Trophoblast cell (in vitro differentiated cells and primary cell): Measurements from ENCODE around the gene AGPAT1.
A peak's percentile ranks its signal among the peaks of the same experiment; 100 is the strongest.
"Not testable (repeated sequence)": the region's sequence is repeated elsewhere in the genome, so short reads cannot be mapped to it uniquely, and the experiment has no call there.

ENCODE experiments used
- DNase-seq, 2 donors: peaks; one replicate each; pipeline ENCODE4 v3.0.0-alpha.2; 2016
- H2AFZ ChIP-seq: 2 replicates; pipeline ENCODE4 v1.6.1; 2013; ENCODE audit warnings: low read length, moderate library complexity, mild to moderate bottlenecking; ENCODE audit not compliant: insufficient read depth, poor library complexity
- H2AK5ac ChIP-seq: 2 replicates; pipeline ENCODE4 v1.6.1; 2013; ENCODE audit warnings: mild to moderate bottlenecking, low read length
- H2BK120ac ChIP-seq: 2 replicates; pipeline ENCODE4 v1.6.1; 2013; ENCODE audit warnings: low read length, mild to moderate bottlenecking, moderate library complexity; ENCODE audit not compliant: insufficient read depth, poor library complexity
- H2BK12ac ChIP-seq: 2 replicates; pipeline ENCODE4 v1.6.1; 2013; ENCODE audit warnings: mild to moderate bottlenecking, low read length, moderate library complexity
- H2BK5ac ChIP-seq: 2 replicates; pipeline ENCODE4 v1.6.1; 2013; ENCODE audit warnings: low read length, low read depth, moderate library complexity, mild to moderate bottlenecking; ENCODE audit not compliant: poor library complexity
- H3K14ac ChIP-seq: 2 replicates; pipeline ENCODE4 v1.6.1; 2013; ENCODE audit warnings: mild to moderate bottlenecking, low read length
- H3K18ac ChIP-seq: 2 replicates; pipeline ENCODE4 v1.6.1; 2013; ENCODE audit warnings: mild to moderate bottlenecking, low read length
- H3K23ac ChIP-seq: 2 replicates; pipeline ENCODE4 v1.6.1; 2013; ENCODE audit warnings: low read length
- H3K27ac ChIP-seq: 2 replicates; pipeline ENCODE4 v1.5.1; 2013; ENCODE audit warnings: low read depth, mild to moderate bottlenecking, inconsistent platforms, low read length, moderate library complexity
- H3K27me3 ChIP-seq: 2 replicates; pipeline ENCODE4 v1.6.1; 2013; ENCODE audit warnings: inconsistent platforms, mild to moderate bottlenecking, low read length, moderate library complexity; ENCODE audit not compliant: insufficient read depth
- H3K36me3 ChIP-seq, 2 experiments: 1 replicate in 1 of 2; 2 replicates in 1 of 2; pipeline ENCODE4 v1.6.1; 2013; ENCODE audit warnings: low read length in 2 of 2, mild to moderate bottlenecking in 2 of 2, moderate library complexity in 1 of 2; ENCODE audit not compliant: insufficient read depth in 2 of 2, control insufficient read depth in 1 of 2
- H3K4ac ChIP-seq: 2 replicates; pipeline ENCODE4 v1.6.1; 2013; ENCODE audit warnings: low read depth, mild to moderate bottlenecking, low read length, moderate library complexity
- H3K4me1 ChIP-seq, 2 experiments: 1 replicate in 1 of 2; 2 replicates in 1 of 2; pipeline ENCODE4 v1.6.1; 2013; ENCODE audit warnings: low read length in 2 of 2, mild to moderate bottlenecking in 2 of 2, moderate library complexity in 1 of 2; ENCODE audit not compliant: insufficient read depth in 2 of 2, control insufficient read depth in 1 of 2
- H3K4me2 ChIP-seq: 2 replicates; pipeline ENCODE4 v1.6.1; 2013; ENCODE audit warnings: inconsistent platforms, mild to moderate bottlenecking, low read length, moderate library complexity
- H3K4me3 ChIP-seq: 2 replicates; pipeline ENCODE4 v1.5.1; 2013; ENCODE audit warnings: mild to moderate bottlenecking, low read depth, low read length, inconsistent platforms
- H3K79me1 ChIP-seq: one replicate; pipeline ENCODE4 v1.6.1; 2013; ENCODE audit warnings: low read length
- H3K79me2 ChIP-seq: 2 replicates; pipeline ENCODE4 v1.6.1; 2013; ENCODE audit warnings: low read length, mild to moderate bottlenecking; ENCODE audit not compliant: control insufficient read depth, insufficient read depth, poor library complexity
- H3K9ac ChIP-seq: 2 replicates; pipeline ENCODE4 v1.6.1; 2013; ENCODE audit warnings: mild to moderate bottlenecking, low read length
- H3K9me3 ChIP-seq: 2 replicates; pipeline ENCODE4 v1.6.1; 2013; ENCODE audit warnings: low read depth, mild to moderate bottlenecking, control low read depth, inconsistent platforms, low read length; ENCODE audit not compliant: insufficient read depth
- H4K12ac ChIP-seq: 2 replicates; pipeline ENCODE4 v1.6.1; 2013; ENCODE audit warnings: low read depth, mild to moderate bottlenecking, low read length, moderate library complexity
- H4K8ac ChIP-seq: 2 replicates; pipeline ENCODE4 v1.6.1; 2013; ENCODE audit warnings: low read depth, mild to moderate bottlenecking, low read length, moderate library complexity
- H4K91ac ChIP-seq: one replicate; pipeline ENCODE4 v1.6.1; 2013; ENCODE audit warnings: low read depth, mild to moderate bottlenecking, low read length, moderate library complexity
- WGBS: extraction: QIAGEN DNeasy Blood & Tissue Kit; methylation state at CpG from one replicate; pipeline ENCODE4 v1.1.7; 2013; ENCODE audit warnings: missing lambda C conversion rate; ENCODE audit not compliant: insufficient read length, insufficient coverage; ENCODE audit errors: extremely low coverage; 5-methylcytosine and 5-hydroxymethylcytosine counted together

The AGPAT1 gene

DNA sequence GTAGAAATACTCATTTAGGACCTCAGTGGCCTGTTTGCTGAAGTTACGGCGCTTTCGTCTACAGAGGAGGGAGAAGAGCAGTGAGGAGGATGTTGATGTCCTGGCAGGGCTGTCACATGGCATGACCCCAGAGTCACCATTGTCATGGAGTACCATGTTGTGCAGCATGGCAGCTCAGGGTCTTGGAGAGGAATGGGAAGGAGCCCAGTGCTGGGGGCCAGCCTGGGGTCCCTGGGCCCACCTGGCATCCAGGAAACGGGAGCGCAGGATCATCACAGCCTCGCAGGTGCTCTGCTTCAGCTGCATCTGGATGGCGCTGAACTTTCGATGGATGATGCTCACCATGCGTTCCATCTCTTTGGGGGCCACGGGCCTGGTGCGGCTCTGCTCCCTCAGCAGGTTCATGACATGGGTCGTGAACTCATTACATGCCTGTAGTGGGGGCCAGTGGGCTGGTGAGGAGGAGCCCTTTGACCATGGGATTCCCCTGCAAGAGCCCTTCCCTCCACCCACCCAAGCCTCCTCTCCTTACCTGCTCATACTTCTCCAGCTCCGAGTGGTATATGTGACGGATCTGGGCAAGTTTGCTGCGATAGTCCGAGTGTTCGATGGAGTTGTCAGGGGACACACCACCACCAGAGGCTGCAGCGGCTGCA lies 12.0 kb upstream of the AGPAT1 start:
- not testable (repeated sequence) for H3K23ac ChIP-seq, DNase-seq, H3K27me3 ChIP-seq, H4K91ac ChIP-seq, H3K4ac ChIP-seq, H3K14ac ChIP-seq, H3K9ac ChIP-seq, H2BK12ac ChIP-seq, H3K4me3 ChIP-seq, H2AK5ac ChIP-seq, H2BK5ac ChIP-seq, H3K4me2 ChIP-seq, H3K18ac ChIP-seq, H3K9me3 ChIP-seq, H2BK120ac ChIP-seq, H4K8ac ChIP-seq, H3K27ac ChIP-seq, H2AFZ ChIP-seq
- peak overlapping the region; percentile 10 for H4K12ac ChIP-seq
- H3K4me1 ChIP-seq = peaks cover 10 to 28% of the 10 kb centered on the region in 2 experiments
- H3K79me1 ChIP-seq = peaks cover 18% of the 10 kb centered on the region
- peaks cover 11% of the 10 kb centered on the region for H3K79me2 ChIP-seq
- whole genome bisulfite sequencing = no CpG with 5 or more reads among the region's 18 CpGs
- peaks cover 31 to 32% of the 10 kb centered on the region in 2 experiments for H3K36me3 ChIP-seq

DNA sequence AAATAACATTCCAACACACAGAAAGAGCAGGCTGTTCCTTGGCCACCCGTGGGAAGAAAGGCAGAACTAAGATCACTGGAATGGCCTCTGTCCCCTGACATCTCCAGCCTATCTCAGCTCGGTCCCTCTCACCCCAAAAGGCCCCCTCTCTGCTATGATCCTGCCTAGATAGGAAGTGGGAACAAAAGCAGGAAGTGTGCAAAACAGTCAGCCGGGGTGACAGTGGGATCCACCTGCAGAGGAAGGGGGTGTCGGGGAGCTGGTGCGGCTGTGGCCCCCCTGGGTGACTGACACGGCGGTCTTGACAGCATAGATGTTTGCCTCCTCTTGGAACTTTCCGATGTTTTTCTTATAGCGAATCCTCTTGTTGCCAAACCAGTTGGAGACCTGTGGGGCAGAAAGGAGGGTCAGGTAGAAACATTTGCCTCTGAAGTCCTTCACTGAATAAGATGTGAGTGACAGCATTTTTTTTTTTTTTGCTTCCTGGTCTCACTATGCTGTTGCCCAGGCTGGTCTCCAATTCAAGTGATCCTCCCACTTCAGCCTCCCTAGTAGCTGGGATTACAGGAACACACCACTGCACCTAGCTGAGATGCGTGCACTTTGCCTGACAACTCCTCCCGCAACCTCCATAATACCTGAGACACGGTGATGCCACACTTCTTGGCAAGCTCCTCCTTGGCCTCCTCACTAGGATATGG lies 11.3 kb upstream of the AGPAT1 start:
- Histone ChIP-seq H4K12ac (no peak overlapping the region), H3K9me3 (no peaks in the 10 kb centered on the region), H2BK120ac (no peak overlapping the region), H3K4me1 (peaks cover 4 to 22% of the 10 kb centered on the region in 2 experiments), H3K9ac (no peak overlapping the region), H3K4ac (no peak overlapping the region), H3K14ac (no peak overlapping the region), H3K79me2 (peaks cover 11% of the 10 kb centered on the region), H3K4me2 (no peak overlapping the region), H3K79me1 (peaks cover 11% of the 10 kb centered on the region), H2AFZ (no peak overlapping the region), H2BK12ac (no peak overlapping the region), H3K36me3 (peaks cover 37 to 38% of the 10 kb centered on the region in 2 experiments), H3K27ac (no peak overlapping the region), H2AK5ac (no peak overlapping the region), H3K18ac (no peak overlapping the region), H3K27me3 (no peaks in the 10 kb centered on the region), H3K4me3 (no peak overlapping the region), H4K91ac (no peak overlapping the region), H4K8ac (no peak overlapping the region), H2BK5ac (no peak overlapping the region), H3K23ac (no peak overlapping the region)
- no CpG with 5 or more reads among the region's 12 CpGs for WGBS
- no peak for DNase-seq

DNA sequence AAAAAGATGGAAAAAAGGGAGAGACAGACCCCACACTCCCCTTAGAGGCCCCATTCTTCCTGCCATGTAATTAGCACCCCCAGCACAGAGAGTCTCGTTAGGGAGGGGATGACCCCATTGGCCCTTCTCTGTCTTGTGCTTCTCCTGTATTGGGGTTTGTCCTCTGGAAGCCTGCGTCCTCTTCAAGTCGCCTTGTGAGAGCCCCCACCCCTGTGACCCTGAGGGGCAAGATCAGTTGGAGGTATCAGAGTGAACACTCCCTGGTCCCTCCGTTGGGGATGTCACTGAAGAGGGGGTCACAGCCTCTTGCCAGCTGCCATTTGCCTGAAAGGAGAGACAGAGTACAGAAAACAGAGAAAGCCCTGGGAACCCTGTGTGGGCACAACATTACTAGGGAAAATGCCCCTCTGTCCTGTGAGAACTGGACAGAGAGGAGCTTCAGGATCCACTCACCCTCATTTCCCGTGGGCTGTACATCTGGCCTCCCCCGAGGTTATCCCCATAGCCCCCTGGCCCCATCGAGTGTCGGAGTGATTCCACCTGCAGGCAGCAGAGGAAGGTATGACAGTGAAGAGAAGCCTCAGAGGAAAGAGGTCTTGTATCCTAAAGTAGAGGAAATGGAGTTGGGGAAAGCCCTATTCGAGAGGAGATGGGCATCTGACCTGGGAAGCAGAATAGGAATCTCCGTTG lies 10.4 kb upstream of the AGPAT1 start:
- H2BK12ac ChIP-seq, DNase-seq, H4K12ac ChIP-seq, H3K4me3 ChIP-seq, H3K23ac ChIP-seq, H4K91ac ChIP-seq, H3K4me2 ChIP-seq, H2AFZ ChIP-seq, H2AK5ac ChIP-seq, H2BK120ac ChIP-seq, H3K4ac ChIP-seq, H3K18ac ChIP-seq, H3K27ac ChIP-seq, H4K8ac ChIP-seq, H3K9me3 ChIP-seq, H3K9ac ChIP-seq, H3K27me3 ChIP-seq, H2BK5ac ChIP-seq, H3K14ac ChIP-seq: not testable (repeated sequence)
- H3K79me1 ChIP-seq = peaks cover 11% of the 10 kb centered on the region
- peaks cover 41 to 43% of the 10 kb centered on the region in 2 experiments for H3K36me3 ChIP-seq
- peaks cover 3 to 19% of the 10 kb centered on the region in 2 experiments for H3K4me1 ChIP-seq
- H3K79me2 ChIP-seq = peaks cover 11% of the 10 kb centered on the region
- no CpG with 5 or more reads among the region's 10 CpGs for WGBS

DNA sequence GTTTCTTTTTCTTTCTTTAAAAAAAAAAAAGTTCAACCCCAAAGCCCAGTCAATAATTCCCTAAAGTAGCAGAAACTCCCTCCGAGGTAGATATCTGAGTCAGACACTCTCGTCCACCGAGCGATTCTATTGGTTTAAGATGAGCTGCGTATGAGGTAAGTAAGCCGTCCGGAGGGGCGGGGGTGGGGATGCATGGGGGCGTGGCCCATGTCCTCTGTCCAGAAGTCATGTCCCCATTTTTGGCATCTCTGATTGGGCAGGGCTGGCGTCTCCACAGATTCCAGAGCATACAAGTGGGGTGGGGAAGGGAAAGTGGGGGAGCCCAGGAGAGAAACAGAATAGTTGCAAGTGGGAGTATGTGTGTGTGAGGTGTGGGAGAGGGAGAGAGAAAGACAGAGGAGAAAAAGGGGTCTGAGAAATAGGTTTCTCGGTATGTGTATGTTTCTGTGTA lies 9.8 kb upstream of the AGPAT1 start:
- H3K9me3 ChIP-seq, H3K4me3 ChIP-seq, H3K14ac ChIP-seq, H3K9ac ChIP-seq, H2AFZ ChIP-seq, H3K27me3 ChIP-seq, H4K91ac ChIP-seq, H2BK12ac ChIP-seq, H2BK120ac ChIP-seq, H3K23ac ChIP-seq, H2AK5ac ChIP-seq, H4K8ac ChIP-seq, H3K4ac ChIP-seq, H3K18ac ChIP-seq, H3K4me2 ChIP-seq, H4K12ac ChIP-seq, H3K27ac ChIP-seq, H2BK5ac ChIP-seq: not testable (repeated sequence)
- H3K4me1 ChIP-seq = peaks cover 3 to 15% of the 10 kb centered on the region in 2 experiments
- peak; percentile 58 to 65 for DNase-seq
- peaks cover 47% of the 10 kb centered on the region in 2 experiments for H3K36me3 ChIP-seq
- peaks cover 11% of the 10 kb centered on the region for H3K79me1 ChIP-seq
- no CpG with 5 or more reads among the region's 11 CpGs for WGBS
- H3K79me2 ChIP-seq = peaks cover 11% of the 10 kb centered on the region
